ENCODE results near the gene GRIN1.

GRIN1 gene

DNA sequence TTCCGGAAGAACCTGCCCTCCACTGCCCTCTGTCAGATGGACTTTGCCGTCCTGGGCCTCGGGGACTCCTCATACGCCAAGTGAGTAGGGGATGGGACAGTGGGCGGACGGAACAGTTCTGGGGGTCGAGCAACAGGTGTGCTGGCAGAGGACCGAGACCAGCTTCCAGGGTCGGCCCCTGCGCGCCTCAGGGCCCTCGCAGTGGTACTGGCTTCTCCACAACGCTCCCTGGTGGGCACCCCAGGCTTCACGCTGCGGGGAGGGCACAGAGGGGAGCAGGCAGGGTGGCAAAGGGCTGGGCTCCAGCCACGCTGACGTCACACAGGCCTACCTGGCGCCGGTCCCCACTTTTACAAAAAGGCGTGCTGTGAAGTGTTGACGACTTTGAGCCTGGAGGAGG lies 73.6 kb downstream of the GRIN1 start:
- Mint-ChIP-seq H3K4me1 (peaks cover 8% of the 10 kb centered on the region), H3K27me3 (no peaks in the 10 kb centered on the region), H3K4me3 (no peak overlapping the region), H3K27ac (no peak overlapping the region), H3K9me3 (no peaks in the 10 kb centered on the region)
- DNase-seq (no peak), ATAC-seq (no peak)

DNA sequence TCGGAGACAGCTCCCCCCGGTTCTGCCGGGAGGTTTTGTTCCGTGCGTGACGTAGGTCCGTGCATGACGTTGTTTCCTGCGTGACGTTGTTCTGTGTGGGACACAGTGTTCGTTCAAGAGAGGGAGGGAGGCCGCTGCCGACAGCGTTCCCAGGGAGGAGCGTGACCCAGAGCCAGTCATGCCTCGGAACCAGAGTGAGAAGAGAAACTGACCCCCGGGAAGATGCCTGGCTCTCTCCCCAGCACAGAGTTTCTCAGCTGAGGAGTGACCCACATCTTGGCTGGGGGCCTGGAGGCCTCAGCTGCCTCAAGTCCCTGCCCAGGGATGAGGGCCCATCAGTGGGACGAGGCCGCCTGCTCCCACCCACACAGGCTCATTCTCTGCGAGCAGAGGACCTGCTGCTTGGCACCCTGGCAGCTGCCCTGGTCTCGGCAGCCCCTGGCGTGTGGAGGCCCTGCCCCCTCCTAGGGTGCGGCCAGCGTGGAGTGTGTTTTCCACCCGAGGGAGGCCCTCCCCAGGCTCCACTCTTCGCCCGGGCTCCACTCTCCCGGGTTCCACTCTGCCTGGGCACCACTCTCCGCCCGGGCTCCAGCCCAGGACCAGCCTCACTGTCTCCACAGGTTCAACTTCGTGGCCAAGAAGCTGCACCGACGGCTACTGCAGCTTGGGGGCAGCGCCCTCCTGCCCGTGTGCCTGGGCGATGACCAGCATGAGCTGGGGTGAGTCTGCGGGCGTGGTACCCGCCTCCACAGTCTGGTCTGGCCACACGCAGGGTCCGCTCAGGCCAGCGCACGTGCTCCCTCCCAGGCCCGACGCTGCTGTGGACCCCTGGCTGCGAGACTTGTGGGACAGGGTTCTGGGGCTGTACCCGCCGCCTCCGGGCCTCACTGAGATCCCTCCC lies 74.5 kb downstream of the GRIN1 start:
- ATAC-seq (peak; percentile 32), DNase-seq (no peak)
- Mint-ChIP-seq H3K4me3 (no peak overlapping the region), H3K4me1 (peaks cover 5% of the 10 kb centered on the region), H3K27me3 (no peaks in the 10 kb centered on the region), H3K27ac (no peak overlapping the region), H3K9me3 (no peaks in the 10 kb centered on the region)

DNA sequence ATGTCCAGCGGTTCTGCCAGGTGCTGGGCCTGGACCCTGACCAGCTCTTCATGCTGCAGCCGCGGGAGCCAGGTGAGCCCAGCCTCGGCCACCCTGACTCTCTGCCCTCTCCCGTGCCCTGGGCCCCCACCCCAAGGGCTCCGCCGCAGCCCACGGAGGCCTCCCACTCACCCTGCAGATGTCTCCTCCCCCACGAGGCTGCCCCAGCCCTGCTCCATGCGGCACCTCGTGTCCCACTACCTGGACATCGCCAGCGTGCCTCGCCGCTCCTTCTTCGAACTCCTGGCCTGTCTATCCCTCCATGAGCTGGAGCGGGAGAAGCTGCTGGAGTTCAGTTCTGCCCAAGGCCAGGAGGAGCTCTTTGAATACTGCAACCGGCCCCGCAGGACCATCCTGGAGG lies 75.7 kb downstream of the GRIN1 start:
- ATAC-seq (no peak), DNase-seq (no peak)
- H3K4me3 Mint-ChIP-seq, result no peak overlapping the region
- no peak overlapping the region for H3K27ac Mint-ChIP-seq
- no peaks in the 10 kb centered on the region for H3K27me3 Mint-ChIP-seq
- no peaks in the 10 kb centered on the region for H3K9me3 Mint-ChIP-seq
- H3K4me1 Mint-ChIP-seq, result no peaks in the 10 kb centered on the region

DNA sequence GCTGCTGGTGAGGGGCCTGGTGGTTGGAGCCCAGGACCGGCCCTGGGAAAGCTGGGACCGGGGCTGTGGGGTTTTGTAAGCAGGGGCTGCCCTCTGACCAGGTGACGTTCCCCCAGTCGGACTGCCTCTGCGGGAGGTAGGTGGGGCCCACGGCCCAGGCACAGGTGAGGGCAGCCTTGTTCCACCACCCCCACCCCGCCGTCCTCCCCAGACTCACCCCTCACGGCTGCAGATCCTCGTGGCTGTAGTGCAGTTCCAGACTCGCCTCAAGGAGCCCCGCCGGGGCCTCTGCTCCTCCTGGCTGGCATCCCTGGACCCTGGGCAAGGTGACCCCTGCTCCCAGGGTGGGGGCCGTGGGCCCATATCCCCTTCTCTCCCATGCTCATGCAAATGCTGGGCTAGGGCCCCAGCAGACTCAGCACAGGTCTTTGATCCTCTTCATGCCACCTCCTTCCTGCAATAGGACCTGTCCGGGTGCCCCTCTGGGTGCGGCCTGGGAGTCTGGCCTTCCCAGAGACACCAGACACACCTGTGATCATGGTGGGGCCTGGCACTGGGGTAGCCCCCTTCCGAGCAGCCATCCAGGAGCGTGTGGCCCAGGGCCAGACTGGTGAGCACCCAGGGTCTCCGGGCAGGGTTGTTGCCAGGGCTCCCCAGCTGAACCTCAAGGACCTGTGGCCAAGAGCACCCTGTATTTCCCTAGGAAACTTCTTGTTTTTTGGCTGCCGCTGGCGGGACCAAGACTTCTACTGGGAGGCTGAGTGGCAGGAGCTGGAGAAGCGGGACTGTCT lies 76.4 kb downstream of the GRIN1 start:
- Mint-ChIP-seq H3K4me3 (no peak overlapping the region), H3K27ac (peak overlapping the region in 1 of 2 donors; percentile 33), H3K4me1 (no peaks in the 10 kb centered on the region), H3K27me3 (no peaks in the 10 kb centered on the region), H3K9me3 (no peaks in the 10 kb centered on the region)
- ATAC-seq, result no peak
- DNase-seq, result no peak

DNA sequence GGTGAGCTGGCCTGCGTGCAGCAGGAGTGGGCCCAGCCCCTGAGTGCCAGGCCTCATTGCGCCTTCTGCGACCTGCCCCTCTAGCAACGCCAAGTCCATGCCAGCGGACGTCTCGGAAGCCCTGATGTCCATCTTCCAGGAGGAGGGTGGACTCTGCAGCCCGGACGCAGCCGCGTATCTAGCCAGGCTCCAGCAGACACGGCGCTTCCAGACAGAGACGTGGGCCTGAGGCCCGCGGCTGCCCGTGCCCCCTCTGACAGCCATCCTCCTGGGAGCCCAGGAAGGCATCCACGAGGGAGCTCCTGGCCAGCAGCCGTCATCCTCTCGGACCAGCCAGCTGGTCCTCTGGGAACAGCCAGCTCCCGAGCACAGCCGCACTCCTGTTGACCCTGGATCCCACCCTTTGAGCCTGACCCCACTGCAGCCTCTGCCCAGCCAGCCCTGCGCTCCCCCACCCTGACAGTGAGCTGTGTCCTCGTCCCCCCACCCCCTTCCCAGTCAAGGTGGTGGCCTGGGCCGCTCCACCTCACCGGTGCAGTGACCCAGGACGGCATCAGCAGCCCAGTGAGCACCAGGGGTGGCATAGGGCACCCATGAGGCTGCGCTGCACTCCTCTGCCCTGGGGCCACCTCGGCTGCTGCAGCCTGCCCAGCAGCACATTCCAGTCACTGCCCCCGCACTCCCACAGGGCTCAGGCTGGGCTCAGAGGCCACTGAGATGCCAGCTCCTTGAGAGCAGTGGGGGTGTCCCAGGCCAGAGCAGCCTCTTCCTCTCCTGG lies 77.4 kb downstream of the GRIN1 start:
- no peak overlapping the region for H3K27ac Mint-ChIP-seq
- no peaks in the 10 kb centered on the region for H3K4me1 Mint-ChIP-seq
- DNase-seq (no peak), ATAC-seq (no peak)
- H3K4me3 Mint-ChIP-seq, result no peak overlapping the region
- no peaks in the 10 kb centered on the region for H3K27me3 Mint-ChIP-seq
- no peaks in the 10 kb centered on the region for H3K9me3 Mint-ChIP-seq

DNA sequence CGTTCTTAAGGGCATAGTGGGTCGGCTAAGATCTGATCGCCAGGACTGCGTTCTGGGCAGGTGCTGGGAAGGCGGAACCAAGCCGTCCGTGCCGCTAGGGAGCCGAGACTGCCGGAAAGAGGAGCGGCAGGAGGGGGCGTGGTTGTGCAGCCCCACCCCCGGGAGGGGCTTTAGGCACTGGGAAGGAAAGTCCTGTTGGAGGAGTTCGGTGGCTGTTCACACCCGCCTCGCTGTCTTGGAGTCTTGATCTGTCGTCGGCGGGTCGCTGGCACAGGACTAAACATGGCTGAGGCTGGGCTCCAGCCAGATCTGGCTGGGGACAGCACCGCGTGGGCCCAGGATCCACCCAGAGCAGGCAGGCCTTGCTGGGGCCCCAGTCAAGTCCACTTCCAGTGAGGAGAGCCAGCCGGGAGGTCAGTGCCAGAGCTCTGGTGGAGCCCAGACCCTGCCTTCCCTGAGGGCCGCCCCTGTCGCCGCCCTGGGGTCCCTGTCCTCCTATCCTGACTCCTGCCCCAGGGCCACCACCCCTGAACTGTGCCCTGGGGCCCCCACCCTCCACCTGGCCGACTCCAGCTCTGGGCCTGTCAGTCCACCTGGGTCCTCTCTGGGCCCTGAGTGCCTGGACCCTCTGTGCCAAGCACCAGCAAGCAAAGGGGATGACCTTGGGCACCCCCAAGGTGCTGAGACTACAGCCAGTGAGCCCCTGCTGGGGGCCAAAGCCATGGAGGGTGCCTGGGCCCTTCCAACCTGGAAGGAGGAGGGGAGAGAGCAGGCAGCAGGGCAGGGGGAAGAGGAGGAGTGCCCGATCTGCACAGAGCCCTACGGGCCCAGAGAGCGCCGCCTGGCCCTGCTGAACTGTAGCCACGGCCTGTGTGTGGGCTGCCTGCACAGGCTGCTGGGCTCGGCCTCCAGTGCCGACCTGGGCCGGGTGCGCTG lies 78.6 kb downstream of the GRIN1 start:
- no peak overlapping the region for H3K4me3 Mint-ChIP-seq
- ATAC-seq (no peak), DNase-seq (no peak)
- no peaks in the 10 kb centered on the region for H3K9me3 Mint-ChIP-seq
- H3K4me1 Mint-ChIP-seq, result no peaks in the 10 kb centered on the region
- H3K27me3 Mint-ChIP-seq, result no peaks in the 10 kb centered on the region
- H3K27ac Mint-ChIP-seq, result no peak overlapping the region

DNA sequence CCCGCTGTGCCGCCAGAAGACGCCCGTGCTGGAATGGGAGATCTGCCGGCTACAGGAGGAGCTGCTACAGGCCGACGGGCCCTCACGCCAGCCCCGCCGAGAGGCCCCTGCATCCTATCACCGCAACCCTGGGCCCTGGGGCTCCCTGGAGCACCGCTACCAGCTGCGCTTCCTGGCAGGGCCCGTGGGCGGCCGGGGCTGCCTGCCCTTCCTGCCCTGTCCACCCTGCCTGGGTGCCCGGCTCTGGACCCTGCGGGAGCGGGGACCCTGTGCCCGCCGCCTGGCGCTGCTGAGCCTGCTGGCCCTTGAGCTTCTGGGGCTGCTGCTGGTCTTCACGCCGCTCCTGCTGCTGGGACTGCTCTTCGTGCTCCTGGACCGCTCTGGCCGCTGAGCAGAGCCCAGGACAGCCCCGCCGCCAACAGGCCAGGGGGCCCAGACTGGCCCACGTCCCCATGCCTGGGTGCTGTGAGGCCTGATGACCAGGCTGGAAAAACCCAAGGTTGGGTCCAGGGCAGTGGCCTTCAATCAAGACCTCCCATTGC lies 79.3 kb downstream of the GRIN1 start:
- Mint-ChIP-seq H3K27ac (no peak overlapping the region), H3K9me3 (no peaks in the 10 kb centered on the region), H3K27me3 (no peaks in the 10 kb centered on the region), H3K4me1 (peaks cover 6% of the 10 kb centered on the region), H3K4me3 (no peak overlapping the region)
- no peak for DNase-seq
- no peak for ATAC-seq

Measured in stimulated activated naive CD8-positive, alpha-beta T cell treated with anti-CD3 and anti-CD28 coated beads, Interleukin-15, amount 100 ng/mL, for 72 hours (primary cell).